ENCODE results near the gene TALDO1. TPM values are rescaled to one million over a fixed set of nuclear protein-coding genes. Genes with fewer than 3 reads are reported as not detected.

TALDO1 gene
- total and polyA plus RNA-seq, 2 donors (not counting 3 experiments of a cell fraction or from before 2014, with no cell fraction given) = 211 to 294 TPM

DNA sequence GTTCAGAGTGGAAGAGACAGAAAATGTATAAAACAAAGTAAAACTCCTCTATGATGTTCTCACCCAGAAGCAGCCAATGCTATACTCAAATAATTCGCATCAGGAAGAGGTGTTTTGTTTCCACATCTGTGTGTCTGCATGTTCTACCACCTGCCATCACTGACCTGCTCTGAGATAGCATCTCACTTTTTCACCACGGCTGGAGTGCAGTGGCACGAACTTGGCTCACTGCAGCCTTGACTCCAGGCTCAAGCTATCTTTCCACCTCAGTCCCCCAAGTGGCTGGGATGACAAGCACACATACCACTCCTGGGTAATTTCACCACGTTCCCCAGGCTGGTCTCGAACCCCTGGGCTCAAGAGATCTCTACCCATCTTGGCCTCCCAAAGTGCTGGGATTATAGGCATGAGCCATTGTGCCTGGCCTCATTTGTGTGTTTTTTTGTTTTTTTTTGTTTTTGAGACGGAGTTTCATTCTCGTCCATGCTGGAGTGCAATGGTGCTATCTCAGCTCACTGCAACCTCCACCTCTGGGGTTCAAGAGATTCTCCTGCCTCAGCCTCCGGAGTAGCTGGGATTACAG, 14.4 kb downstream of the TALDO1 start:
- no peaks in the 10 kb centered on the region for H3K9me1 ChIP-seq (replicated peaks; ENCODE audit: control insufficient read depth, extremely low read depth, insufficient read depth, low read length)
- ChIA-PET CTCF (interaction anchor here (1.1 to 1.3 kb wide), 2 partner anchors 14 kb away, joined by 4 read pairs; partner anchors contain the start of gene TALDO1), POLR2A (no interaction called here)
- no peak overlapping the region for H3K27ac ChIP-seq (ENCODE audit: insufficient read depth, low read depth, low read length)
- H3K4me1 ChIP-seq (ENCODE audit: control insufficient read depth, extremely low read depth, insufficient read depth, low read length) = no peaks in the 10 kb centered on the region
- peaks cover 18 to 38% of the 10 kb centered on the region in 2 experiments for H3K36me3 ChIP-seq (ENCODE audit: control insufficient read depth in 2 of 2, extremely low read depth in 1 of 2, insufficient read depth in 2 of 2, low read length in 2 of 2)
- dilution Hi-C loops (cut with MboI; ENCODE audit: extremely low pct_ligation_motif_present, low sequenced_read_pairs) (no loop called here), intact Hi-C loops (cut with micrococcal nuclease) (no loop called here)
- BruUV-seq (replicated peaks) = no TSS peak
- no peak overlapping the region for H2AFZ ChIP-seq (ENCODE audit: low read depth, low read length)
- H3K9me3 ChIP-seq (replicated peaks; ENCODE audit: control insufficient read depth, insufficient read depth, low read length) = no peaks in the 10 kb centered on the region
- FAIRE-seq (no peak), DNase-seq (ENCODE audit: low read depth, low spot score) (no peak)
- no peak overlapping the region for H3K4me3 ChIP-seq (replicated peaks in 1 of 3; ENCODE audit: insufficient read depth in 1 of 3, low read depth in 1 of 3, low read length in 3 of 3)
- no peak overlapping the region for H3K4me2 ChIP-seq (ENCODE audit: insufficient read depth, low read length)
- H3K9ac ChIP-seq (replicated peaks; ENCODE audit: extremely low read depth, insufficient read depth, low read length) = no peak overlapping the region
- no peaks in the 10 kb centered on the region for H3K27me3 ChIP-seq (ENCODE audit: control insufficient read depth in 2 of 2, insufficient read depth in 2 of 2, low read length in 2 of 2)
- no peak for TF ChIP-seq POLR2AphosphoS5 (IDR thresholded peaks at IDR 0.05; ENCODE audit: insufficient read depth, low read depth, low read length)
- TF ChIP-seq FOS (IDR thresholded peaks at IDR 0.05; ENCODE audit: borderline replicate concordance, insufficient read depth, low read length) = no peak
- peak; percentile 26 for TF ChIP-seq POLR2A (IDR thresholded peaks at IDR 0.05; ENCODE audit: low read depth, low read length)
- TF ChIP-seq, protein P1, sequence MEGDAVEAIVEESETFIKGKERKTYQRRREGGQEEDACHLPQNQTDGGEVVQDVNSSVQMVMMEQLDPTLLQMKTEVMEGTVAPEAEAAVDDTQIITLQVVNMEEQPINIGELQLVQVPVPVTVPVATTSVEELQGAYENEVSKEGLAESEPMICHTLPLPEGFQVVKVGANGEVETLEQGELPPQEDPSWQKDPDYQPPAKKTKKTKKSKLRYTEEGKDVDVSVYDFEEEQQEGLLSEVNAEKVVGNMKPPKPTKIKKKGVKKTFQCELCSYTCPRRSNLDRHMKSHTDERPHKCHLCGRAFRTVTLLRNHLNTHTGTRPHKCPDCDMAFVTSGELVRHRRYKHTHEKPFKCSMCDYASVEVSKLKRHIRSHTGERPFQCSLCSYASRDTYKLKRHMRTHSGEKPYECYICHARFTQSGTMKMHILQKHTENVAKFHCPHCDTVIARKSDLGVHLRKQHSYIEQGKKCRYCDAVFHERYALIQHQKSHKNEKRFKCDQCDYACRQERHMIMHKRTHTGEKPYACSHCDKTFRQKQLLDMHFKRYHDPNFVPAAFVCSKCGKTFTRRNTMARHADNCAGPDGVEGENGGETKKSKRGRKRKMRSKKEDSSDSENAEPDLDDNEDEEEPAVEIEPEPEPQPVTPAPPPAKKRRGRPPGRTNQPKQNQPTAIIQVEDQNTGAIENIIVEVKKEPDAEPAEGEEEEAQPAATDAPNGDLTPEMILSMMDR (IDR thresholded peaks at IDR 0.05; ENCODE audit: extremely low read depth in 1 of 2, insufficient read depth in 1 of 2, low read depth in 1 of 2, low read length in 2 of 2) = no peak
- TF ChIP-seq EZH2 (IDR thresholded peaks at IDR 0.05; ENCODE audit: borderline replicate concordance, low read depth, low read length, severe bottlenecking) = no peak
- TF ChIP-seq GATA2 (IDR thresholded peaks at IDR 0.05; ENCODE audit: insufficient read depth, insufficient read length, low read depth, low read length) = no peak
- no peak for TF ChIP-seq MYC (IDR thresholded peaks at IDR 0.05; ENCODE audit: low read depth, low read length)
- no peak for TF ChIP-seq JUN (IDR thresholded peaks at IDR 0.05; ENCODE audit: borderline replicate concordance, insufficient read depth, insufficient read length, low read depth)
- TF ChIP-seq, protein P2, sequence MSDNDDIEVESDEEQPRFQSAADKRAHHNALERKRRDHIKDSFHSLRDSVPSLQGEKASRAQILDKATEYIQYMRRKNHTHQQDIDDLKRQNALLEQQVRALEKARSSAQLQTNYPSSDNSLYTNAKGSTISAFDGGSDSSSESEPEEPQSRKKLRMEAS (IDR thresholded peaks at IDR 0.05; ENCODE audit: insufficient read depth, insufficient read length) = no peak
- peaks cover 8% of the 10 kb centered on the region for H3K79me2 ChIP-seq (ENCODE audit: control insufficient read depth, insufficient read depth, low read length)
- no peaks in the 10 kb centered on the region for H4K20me1 ChIP-seq (replicated peaks; ENCODE audit: control insufficient read depth, extremely low read depth, insufficient read depth, low read length)

All from endothelial cell of umbilical vein (primary cell).